DMS79 (cell line): ENCODE results near the gene RASA2.
A peak's percentile ranks its signal among the peaks of the same experiment; 100 is the strongest.
"Not testable (repeated sequence)": the region's sequence is repeated elsewhere in the genome, so short reads cannot be mapped to it uniquely, and the experiment has no call there.

Source experiments
- DNase-seq: peaks from one replicate; lab custom pipeline; 2025; lab: John Stamatoyannopoulos, UW

RASA2 gene

GRCh38 chr3:141459008-141459407 lies 27.8 kb upstream of the RASA2 start:
- no peak for DNase-seq

GRCh38 chr3:141460097-141460704 lies 26.6 kb upstream of the RASA2 start:
- peak; percentile 51 for DNase-seq

DNA sequence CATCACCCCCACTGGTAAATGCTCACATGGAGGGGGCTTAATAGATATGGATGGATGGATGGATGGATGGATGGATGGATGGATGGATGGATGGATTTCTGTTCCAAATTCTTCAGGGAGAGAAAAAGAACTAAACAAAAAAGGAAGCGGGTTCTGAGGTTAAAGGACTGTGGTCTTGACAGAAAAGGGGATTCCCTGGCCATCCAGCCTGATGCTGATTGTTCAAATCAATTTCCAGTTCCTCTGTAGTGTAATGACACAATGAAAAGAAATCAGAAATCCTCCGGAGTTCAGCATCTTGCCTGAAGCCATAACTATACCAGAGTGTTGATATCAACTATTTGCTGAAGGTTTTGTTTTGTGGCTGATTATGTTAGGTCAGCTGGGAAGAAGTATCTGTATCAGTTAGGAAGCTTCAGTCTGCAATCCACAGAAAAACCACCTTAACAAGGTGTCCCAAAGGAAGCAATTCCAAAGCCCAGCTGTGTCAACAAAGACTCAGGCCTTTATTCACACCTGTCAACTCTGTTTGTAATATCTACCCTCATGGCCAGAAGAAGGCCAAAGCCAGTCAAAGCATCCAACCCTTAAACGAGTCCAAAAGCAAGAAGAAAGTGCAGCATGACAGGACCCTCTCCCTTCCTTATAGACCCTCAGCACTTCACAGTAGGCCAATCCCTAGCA lies 24.5 kb upstream of the RASA2 start:
- DNase-seq: no peak

GRCh38 chr3:141465221-141465620 lies 21.6 kb upstream of the RASA2 start:
- no peak for DNase-seq

DNA sequence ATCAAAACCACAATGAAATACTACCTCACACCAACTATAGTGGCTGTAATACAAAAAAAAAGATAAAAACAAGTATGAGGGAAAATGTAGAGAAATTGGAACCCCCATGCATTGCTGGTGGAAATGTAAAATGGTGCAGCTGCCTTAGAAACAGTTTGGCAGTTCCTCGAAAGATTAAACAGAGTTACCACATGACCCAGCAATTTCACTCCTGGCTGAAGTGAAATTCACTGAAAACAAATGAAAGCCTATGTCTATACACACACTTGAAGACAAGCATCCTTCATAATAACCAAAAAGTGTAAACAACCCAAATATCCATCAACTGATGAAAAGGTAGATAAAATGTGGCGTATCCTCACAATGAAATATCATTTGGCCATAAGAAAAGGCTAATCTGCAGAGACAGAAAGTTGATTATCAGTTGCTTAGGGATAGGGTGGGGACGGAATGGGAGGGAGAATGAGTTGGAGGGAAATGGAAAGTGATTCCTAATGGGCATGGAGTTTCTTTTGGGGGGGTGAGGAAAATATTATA lies 20.1 kb upstream of the RASA2 start:
- DNase-seq: no peak

GRCh38 chr3:141469720-141470119 lies 17.1 kb upstream of the RASA2 start:
- DNase-seq: no peak

GRCh38 chr3:141471160-141471559 lies 15.7 kb upstream of the RASA2 start:
- no peak for DNase-seq

- DNase-seq: no peak
Measured at GRCh38 chr3:141476033-141476432, 10.8 kb upstream of the RASA2 start.

GRCh38 chr3:141477224-141477623 lies 9.6 kb upstream of the RASA2 start:
- no peak for DNase-seq

DNA sequence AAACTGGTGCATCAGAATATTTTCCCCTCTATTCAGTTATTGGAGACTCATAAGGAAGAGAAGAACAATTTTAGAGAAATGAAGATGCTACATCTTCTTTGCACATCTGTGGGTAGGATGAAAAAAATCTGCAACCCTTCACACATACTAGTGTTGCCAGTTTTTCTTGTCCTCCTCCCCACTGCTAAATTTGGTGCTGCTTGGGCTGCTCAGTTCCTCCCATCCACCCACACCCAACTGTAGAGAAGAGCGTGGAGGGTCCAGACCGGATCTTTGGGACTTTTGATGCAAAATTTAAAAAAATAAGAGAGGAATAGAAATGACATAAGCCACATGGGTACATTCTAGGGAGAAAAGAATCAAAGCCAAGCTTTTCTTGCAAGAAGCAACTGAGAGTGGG lies 8.7 kb upstream of the RASA2 start:
- DNase-seq: no peak

DNA sequence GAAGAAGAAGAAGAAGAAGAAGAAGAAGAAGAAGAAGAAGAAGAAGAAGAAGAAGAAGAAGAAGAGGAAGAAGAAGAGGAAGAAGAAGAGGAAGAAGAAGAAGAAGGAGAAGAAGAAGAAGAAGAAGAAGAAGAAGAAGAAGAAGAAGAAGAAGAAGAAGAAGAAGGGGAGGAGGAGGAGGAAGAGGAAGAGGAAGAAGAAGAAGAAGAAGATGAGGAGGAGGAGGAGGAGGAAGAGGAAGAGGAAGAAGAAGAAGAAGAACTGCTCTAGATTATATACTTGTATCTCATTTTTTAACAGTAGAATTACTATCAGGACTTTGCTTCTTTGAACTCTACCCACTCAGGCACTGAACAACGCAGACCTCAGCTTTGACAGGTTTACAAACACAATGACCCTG lies 8.0 kb upstream of the RASA2 start:
- DNase-seq: not testable (repeated sequence)

- DNase-seq: no peak
Measured at GRCh38 chr3:141482245-141482922, 4.4 kb upstream of the RASA2 start.

DNA sequence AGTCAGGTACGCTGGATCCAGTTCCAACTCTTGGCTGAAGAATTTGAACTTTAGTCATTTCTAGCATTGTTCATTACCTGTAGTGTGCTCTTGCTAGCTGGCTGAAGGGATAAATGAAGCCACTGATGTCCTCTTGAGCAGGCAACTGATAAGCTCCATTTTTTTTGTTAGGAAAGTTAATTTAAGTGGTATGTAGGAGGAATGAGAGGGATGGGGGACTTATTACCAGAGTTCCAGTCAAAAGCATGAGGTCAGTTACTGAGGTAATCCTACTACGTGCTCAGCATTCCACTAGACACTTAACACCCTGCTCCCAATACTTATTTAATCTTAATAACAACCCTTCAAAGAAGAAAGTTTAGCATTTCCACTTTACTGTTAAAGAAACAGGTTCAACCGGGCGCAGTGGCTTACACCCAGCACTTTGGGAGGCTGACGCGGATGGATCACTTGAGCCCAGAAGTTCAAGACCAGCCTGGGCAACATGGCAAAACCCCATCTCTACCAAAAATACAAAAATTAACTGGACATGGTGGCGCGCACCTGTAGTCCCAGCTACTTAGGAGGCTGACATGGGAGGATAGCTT lies 2.0 kb upstream of the RASA2 start:
- no peak for DNase-seq

DNA sequence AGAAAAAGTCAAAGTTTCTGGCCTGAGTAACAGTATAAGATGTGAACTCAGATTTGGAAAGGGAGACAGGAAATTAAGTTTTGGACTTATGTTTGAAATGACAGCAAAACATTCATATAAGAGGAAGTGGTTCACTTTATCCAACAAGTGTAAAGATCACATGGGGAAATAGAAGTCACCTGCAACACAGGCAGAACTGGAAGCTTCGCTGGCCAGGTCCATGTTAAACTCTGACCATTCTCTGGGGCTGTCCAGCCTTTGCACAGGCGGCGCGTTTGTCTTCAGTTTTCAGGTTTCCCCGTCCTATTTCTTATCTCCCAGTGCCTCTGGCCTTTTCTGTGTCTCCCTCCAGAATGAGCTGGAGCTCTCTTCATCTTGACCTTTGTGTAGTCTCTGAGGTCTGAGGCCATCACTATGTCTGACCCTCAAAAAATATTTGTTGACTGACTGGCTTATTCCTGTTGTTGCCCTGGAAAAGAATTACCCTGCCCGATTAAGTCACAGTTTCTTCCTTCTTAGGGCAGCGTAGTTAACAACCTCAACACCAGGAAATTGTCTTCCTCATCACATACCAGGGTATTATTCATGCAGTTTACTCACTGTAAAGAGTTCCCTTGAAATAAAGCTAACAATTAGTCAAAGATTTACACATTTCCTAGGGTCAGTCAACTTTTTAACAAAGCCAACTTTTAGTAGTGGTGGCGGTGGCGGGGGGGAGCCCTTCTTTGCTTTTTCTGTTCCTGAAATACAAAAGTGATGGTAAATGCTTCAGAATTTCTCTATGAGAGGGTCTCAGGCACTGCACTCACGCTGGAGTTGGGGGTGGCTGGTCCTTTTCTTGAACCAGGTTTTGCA lies 959 bp upstream of the RASA2 start:
- no peak for DNase-seq

GRCh38 chr3:141486496-141486745 lies 406 bp upstream of the RASA2 start:
- DNase-seq: no peak

GRCh38 chr3:141487521-141488252 lies 860 bp downstream of the RASA2 start:
- DNase-seq: peak; percentile 66

DNA sequence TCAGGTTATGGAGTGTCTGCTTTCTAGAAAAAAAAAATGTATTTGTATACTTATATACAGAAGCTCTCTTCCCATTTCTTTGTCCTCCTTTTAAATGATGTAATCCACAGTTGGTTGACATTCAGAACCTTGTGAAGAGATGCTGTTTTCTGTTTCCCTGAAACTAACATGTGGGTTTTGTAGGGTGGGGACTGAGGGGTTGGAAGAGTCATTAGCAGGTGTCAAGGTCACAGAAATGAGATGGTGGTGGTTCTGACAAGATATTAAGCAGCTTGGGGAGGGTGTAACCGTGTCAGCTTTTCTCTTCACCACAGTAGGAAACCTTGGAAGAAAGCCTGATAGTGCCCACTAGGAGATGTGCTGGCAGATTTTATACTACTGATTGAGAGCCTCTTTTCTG lies 2.4 kb downstream of the RASA2 start:
- no peak for DNase-seq

DNA sequence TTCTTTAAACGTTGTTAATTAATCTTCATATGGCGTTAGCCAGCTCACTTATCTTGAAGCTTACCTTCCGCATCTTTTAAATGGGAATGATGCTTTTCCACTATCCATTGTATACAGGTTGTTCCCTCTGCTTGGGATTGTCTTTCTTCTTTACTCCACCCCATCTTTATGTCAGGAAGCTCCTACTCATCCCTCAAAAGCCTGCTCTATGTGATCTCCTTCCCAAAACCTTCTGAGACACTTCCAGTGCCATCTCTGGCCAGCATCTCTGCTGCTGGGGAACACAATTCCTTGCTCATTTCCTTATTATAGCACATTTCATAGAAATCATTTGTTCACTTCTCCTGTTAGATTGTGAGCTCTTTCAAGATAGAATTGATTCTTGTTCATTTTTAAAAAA lies 4.3 kb downstream of the RASA2 start:
- DNase-seq: no peak

- no peak for DNase-seq
Measured at GRCh38 chr3:141491929-141492328, 5.1 kb downstream of the RASA2 start.

DNA sequence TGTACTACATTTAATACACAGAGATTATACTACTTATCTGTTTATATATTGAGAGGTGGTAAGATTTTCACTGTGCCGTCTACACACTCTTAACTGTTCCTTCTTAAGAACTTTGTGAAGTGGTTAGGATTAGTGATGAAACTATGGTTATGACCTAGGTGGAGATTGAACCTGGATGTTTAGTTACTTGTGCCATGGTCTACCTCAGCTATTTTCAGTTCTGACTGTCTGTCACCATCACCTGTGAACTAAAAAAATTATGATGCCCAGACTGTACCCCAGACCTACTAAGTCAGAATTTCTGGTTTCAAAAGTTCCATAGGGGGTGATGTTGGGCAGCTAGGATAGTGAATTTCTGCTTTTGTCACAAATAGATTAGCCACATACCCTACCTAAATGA lies 6.4 kb downstream of the RASA2 start:
- DNase-seq: no peak

DNA sequence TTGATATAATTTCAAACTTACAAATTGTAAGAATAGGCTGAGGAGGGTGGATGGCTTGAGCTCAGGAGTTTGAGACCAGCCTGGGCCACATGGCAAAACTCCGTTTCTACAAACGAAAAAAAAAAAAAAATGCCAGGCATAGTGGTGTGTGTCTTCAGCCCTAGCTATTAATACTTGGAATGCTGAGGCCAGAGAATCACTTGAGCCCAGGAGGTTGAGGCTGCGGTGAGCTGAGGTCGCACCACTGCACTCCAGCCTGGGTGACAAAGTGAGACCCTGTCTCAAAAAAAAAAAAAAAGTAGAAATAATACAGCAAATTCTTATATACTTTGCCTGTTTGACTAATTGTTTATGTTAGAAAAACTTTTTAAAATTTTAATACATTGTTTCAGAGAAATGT lies 10.8 kb downstream of the RASA2 start:
- not testable (repeated sequence) for DNase-seq
